Mammary epithelial cell (primary cell): ENCODE data around the gene SMTNL2.

Experiments
- EZH2 ChIP-seq: IDR thresholded peaks from 2 replicates; pipeline ENCODE4 v1.6.1; 2012; ENCODE audit warnings: low read length, inconsistent platforms, borderline replicate concordance
- TF ChIP-seq, protein P1 (sequence below), 2 donors: IDR thresholded peaks in 1 of 2; conservative IDR thresholded peaks in 1 of 2; 2 replicates each; pipeline ENCODE4 v1.5.1; 2011 to 2012; ENCODE audit warnings: inconsistent platforms in 2 of 2, low read length in 2 of 2, mild to moderate bottlenecking in 2 of 2, control low read depth in 1 of 2, low read depth in 1 of 2; ENCODE audit not compliant: insufficient read depth in 1 of 2; ENCODE audit errors: extremely low read depth in 1 of 2

DNA sequence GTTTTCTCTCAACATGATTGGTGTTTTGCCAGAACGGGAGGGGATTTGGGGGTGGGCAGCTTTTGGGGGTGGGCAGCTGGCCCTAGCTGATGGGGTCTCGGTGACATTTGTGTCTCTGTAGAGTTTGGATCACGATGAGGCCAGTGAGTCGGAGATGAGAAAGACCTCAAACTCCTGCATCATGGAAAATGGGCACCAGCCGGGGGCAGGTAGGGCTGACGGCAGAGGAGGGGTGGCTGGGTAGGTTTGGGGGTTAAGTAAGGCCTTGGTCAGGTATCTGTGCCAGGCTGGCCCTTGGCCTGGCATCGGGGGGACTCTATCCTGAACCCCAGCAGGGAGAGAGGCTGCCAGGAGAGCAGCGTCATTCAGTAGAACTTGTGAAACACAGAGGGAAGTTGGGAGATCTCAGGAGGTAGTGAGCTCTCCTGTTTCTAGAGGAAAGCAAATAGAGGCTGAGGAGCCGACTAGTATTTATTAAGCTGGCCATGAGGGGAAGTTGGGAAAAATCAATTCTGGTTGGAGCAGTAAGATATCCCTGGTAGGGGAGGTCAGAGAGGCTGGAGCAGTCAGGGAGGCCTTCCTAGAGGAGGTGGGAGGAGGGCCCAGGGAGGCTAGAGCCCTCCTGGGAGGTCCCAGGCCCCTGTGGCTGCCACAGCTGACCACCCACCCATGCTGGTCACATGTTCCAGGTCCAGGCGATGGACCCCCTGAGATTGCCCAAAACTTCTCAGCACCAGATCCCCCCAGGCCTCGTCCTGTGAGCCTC lies 8.1 kb downstream of the SMTNL2 start:
- TF ChIP-seq, protein P1, sequence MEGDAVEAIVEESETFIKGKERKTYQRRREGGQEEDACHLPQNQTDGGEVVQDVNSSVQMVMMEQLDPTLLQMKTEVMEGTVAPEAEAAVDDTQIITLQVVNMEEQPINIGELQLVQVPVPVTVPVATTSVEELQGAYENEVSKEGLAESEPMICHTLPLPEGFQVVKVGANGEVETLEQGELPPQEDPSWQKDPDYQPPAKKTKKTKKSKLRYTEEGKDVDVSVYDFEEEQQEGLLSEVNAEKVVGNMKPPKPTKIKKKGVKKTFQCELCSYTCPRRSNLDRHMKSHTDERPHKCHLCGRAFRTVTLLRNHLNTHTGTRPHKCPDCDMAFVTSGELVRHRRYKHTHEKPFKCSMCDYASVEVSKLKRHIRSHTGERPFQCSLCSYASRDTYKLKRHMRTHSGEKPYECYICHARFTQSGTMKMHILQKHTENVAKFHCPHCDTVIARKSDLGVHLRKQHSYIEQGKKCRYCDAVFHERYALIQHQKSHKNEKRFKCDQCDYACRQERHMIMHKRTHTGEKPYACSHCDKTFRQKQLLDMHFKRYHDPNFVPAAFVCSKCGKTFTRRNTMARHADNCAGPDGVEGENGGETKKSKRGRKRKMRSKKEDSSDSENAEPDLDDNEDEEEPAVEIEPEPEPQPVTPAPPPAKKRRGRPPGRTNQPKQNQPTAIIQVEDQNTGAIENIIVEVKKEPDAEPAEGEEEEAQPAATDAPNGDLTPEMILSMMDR (conservative IDR thresholded peaks at IDR 0.05 in 1 of 2, IDR thresholded peaks at IDR 0.05 in 1 of 2; ENCODE audit: extremely low read depth in 1 of 2, insufficient read depth in 1 of 2, low read depth in 1 of 2, low read length in 2 of 2) = no peak
- no peak for TF ChIP-seq EZH2
